K562 (cell line): Measurements from ENCODE around the gene NTRK1. TPM values are rescaled to one million over a fixed set of nuclear protein-coding genes. Genes with fewer than 3 reads are reported as not detected.

Experiments
- ATAC-seq: fragments of 200-7000 bp; cut with Tn5 transposase; 3 replicates; pipeline ENCODE4 v1.9.1; 2020; ENCODE audit warnings: moderate library complexity
- BruUV-seq: library from RNA; stranded (reverse); fragments of 400-500 nt; replicated peaks from 2 replicates; lab custom pipeline; 2021; lab: Mats Ljungman, UMichigan
- CTCF ChIA-PET: fragments of 300-600 bp; formaldehyde crosslinking; extraction: SDS; loops from one replicate; lab custom pipeline; 2021; ENCODE audit warnings: low intra/inter-chr PET ratio; lab: Yijun Ruan, JAX
- POLR2A ChIA-PET: fragments of 300-600, 350-650 bp; sonication (Branson Sonifier 250); formaldehyde crosslinking; extraction: SDS; loops from one replicate; lab custom pipeline; 2021; ENCODE audit warnings: antibody characterized with exemption, inconsistent platforms; lab: Yijun Ruan, JAX
- DNase-seq, 4 experiments: peaks; one replicate each; pipeline versions ENCODE4 v3.0.0 to v3.0.0-alpha.2; 2011 to 2018; ENCODE audit warnings: low spot score in 3 of 4, mixed read lengths in 3 of 4; ENCODE audit errors: extremely low read depth in 1 of 4
- FAIRE-seq: peaks from 2 replicates; lab custom pipeline; 2011; peaks lifted over from hg19 to GRCh38; lab: Jason Lieb, UNC
- H2AFZ ChIP-seq: 2 replicates; pipeline ENCODE4 v1.6.0; 2011; ENCODE audit warnings: low read depth, low read length, control low read depth, inconsistent platforms
- H3K27ac ChIP-seq: fragments of 200-600 bp; 3 replicates; pipeline ENCODE4 v1.8.0; 2011; ENCODE audit warnings: low read depth, mild to moderate bottlenecking, control low read depth, inconsistent platforms, low read length, moderate library complexity, mixed read lengths; ENCODE audit errors: extremely low read depth
- H3K27me3 ChIP-seq, 2 experiments: fragments of 300-600 bp in 1 of 2; 2 replicates in 1 of 2; 3 replicates in 1 of 2; pipeline versions ENCODE4 v1.6.0 to v1.8.0; 2011; ENCODE audit warnings: inconsistent platforms in 2 of 2, low read length in 2 of 2, mild to moderate bottlenecking in 1 of 2, mixed read lengths in 1 of 2, moderate library complexity in 1 of 2; ENCODE audit not compliant: control insufficient read depth in 2 of 2, insufficient read depth in 2 of 2
- H3K36me3 ChIP-seq: fragments of 300-600 bp; 3 replicates; pipeline ENCODE4 v1.8.0; 2011; ENCODE audit warnings: mild to moderate bottlenecking, low read length, inconsistent platforms; ENCODE audit not compliant: control insufficient read depth, insufficient read depth
- H3K4me1 ChIP-seq, 2 experiments: fragments of 200-600 bp in 1 of 2; replicated peaks in 1 of 2; 2 replicates in 1 of 2; 3 replicates in 1 of 2; pipeline versions ENCODE4 v1.5.1 to v1.8.0; 2011; ENCODE audit warnings: inconsistent platforms in 2 of 2, low read length in 2 of 2, mild to moderate bottlenecking in 1 of 2, mixed read lengths in 1 of 2, moderate library complexity in 1 of 2; ENCODE audit not compliant: control insufficient read depth in 2 of 2, insufficient read depth in 2 of 2
- H3K4me2 ChIP-seq: 2 replicates; pipeline ENCODE4 v1.6.1; 2011; ENCODE audit warnings: low read length, control low read depth, inconsistent platforms, mixed read lengths; ENCODE audit not compliant: insufficient read depth
- H3K4me3 ChIP-seq: fragments of 200-600 bp; sonication (generic), shearing (Covaris generic); 2 replicates; pipeline ENCODE4 v1.5.1; 2016; ENCODE audit warnings: control low read depth, inconsistent platforms
- H3K79me2 ChIP-seq: fragments of 200-600 bp; 3 replicates; pipeline ENCODE4 v1.8.0; 2011; ENCODE audit warnings: low read length, inconsistent platforms; ENCODE audit not compliant: control insufficient read depth, insufficient read depth
- H3K9ac ChIP-seq, 2 experiments: 2 replicates each; pipeline versions ENCODE4 v1.6.0 to v1.6.1; 2011; ENCODE audit warnings: low read depth in 2 of 2, low read length in 2 of 2, control low read depth in 1 of 2, inconsistent platforms in 1 of 2, mild to moderate bottlenecking in 1 of 2, mixed read lengths in 1 of 2; ENCODE audit not compliant: insufficient read depth in 1 of 2
- H3K9me1 ChIP-seq: one replicate; pipeline ENCODE4 v1.6.0; 2011; ENCODE audit warnings: inconsistent platforms, mild to moderate bottlenecking, low read length, moderate library complexity; ENCODE audit not compliant: control insufficient read depth, insufficient read depth
- H3K9me3 ChIP-seq: replicated peaks from 2 replicates; pipeline ENCODE4 v1.5.1; 2011; ENCODE audit warnings: low read depth, low read length, inconsistent platforms; ENCODE audit not compliant: control insufficient read depth, insufficient read depth
- H4K20me1 ChIP-seq: replicated peaks from 2 replicates; pipeline ENCODE4 v1.6.1; 2011; ENCODE audit warnings: low read length, inconsistent platforms, mixed read lengths; ENCODE audit not compliant: control insufficient read depth, insufficient read depth
- BRCA1 ChIP-seq, 2 experiments: fragments of 450-650 bp in 1 of 2; sonication (generic) in 1 of 2; formaldehyde crosslinking in 1 of 2; IDR thresholded peaks; 2 replicates each; pipeline versions ENCODE4 v1.5.0 to v1.6.1; 2017 to 2020; ENCODE audit warnings: mild to moderate bottlenecking in 1 of 2, missing genetic modification reagents in 1 of 2
- E2F4 ChIP-seq: sonication (generic); formaldehyde crosslinking; IDR thresholded peaks from 2 replicates; pipeline ENCODE4 v1.8.0; 2022; ENCODE audit warnings: mild to moderate bottlenecking, low read depth, missing genetic modification reagents
- HMBOX1 ChIP-seq: sonication (generic); IDR thresholded peaks from 2 replicates; pipeline ENCODE4 v1.6.1; 2016
- MCM2 ChIP-seq: fragments of 450-650 bp; IDR thresholded peaks from 2 replicates; pipeline ENCODE4 v1.6.1; 2017; ENCODE audit warnings: low read depth, mild to moderate bottlenecking
- ZBTB40 ChIP-seq, 2 experiments: fragments of 450-650 bp in 1 of 2; sonication (generic) in 1 of 2; formaldehyde crosslinking in 1 of 2; IDR thresholded peaks; 2 replicates each; pipeline versions ENCODE4 v1.7.1 to v1.9.0; 2016 to 2022; ENCODE audit warnings: inconsistent platforms in 1 of 2, mild to moderate bottlenecking in 1 of 2, missing genetic modification reagents in 1 of 2
- WGBS: fragments of 100-300 bp; shearing (Covaris generic); methylation state at CpG from one replicate; pipeline ENCODE4 v1.1.6; 2016; ENCODE audit warnings: low coverage, mixed read lengths; ENCODE audit not compliant: insufficient coverage; ENCODE audit errors: missing lambda C conversion rate; 5-methylcytosine and 5-hydroxymethylcytosine counted together
- in situ Hi-C: fragments of 300-500 bp; cut with MboI; formaldehyde crosslinking; loops from 4 replicates; pipeline ENCODE4 v1.15.0; 2018; ENCODE audit warnings: inconsistent platforms, mixed read lengths
- intact Hi-C: fragments of 100-400 bp; cut with micrococcal nuclease; formaldehyde crosslinking; loops from 2 replicates; pipeline ENCODE4 v1.14.2; 2022
- polyA plus RNA-seq, 8 experiments: library from polyadenylated mRNA; depleted of rRNA in 4 of 8; stranded (reverse) in 5 of 8; unstranded in 3 of 8; fragments of >200 nt; fragmentation: Nextera tagmentation in 2 of 8; fragmentation: Illumina TruSeq in 1 of 8; extraction: Ambion mirVana in 2 of 8; extraction: Trizol in 1 of 8; gene quantifications; 2 replicates each; pipeline versions ENCODE4 v1.2.1 to v1.2.3, GENCODE V29; 2011 to 2014; ENCODE audit warnings: inconsistent platforms in 1 of 8, missing spikeins in 1 of 8
- total RNA-seq, 7 experiments: library from RNA; depleted of rRNA in 6 of 7; stranded (reverse); fragments of >200 nt in 6 of 7; fragmentation: Illumina TruSeq in 2 of 7; extraction: Trizol in 2 of 7; gene quantifications; 2 replicates each; pipeline versions ENCODE4 v1.2.1 to v1.2.3, GENCODE V29; 2011 to 2021; ENCODE audit warnings: low replicate concordance in 1 of 7

The NTRK1 gene
- total and polyA plus RNA-seq, 9 of the 15 experiments (the other 6 are each of a cell fraction or from before 2014, with no cell fraction given) = 0.46 to 30.0 (median 7.9) TPM

DNA sequence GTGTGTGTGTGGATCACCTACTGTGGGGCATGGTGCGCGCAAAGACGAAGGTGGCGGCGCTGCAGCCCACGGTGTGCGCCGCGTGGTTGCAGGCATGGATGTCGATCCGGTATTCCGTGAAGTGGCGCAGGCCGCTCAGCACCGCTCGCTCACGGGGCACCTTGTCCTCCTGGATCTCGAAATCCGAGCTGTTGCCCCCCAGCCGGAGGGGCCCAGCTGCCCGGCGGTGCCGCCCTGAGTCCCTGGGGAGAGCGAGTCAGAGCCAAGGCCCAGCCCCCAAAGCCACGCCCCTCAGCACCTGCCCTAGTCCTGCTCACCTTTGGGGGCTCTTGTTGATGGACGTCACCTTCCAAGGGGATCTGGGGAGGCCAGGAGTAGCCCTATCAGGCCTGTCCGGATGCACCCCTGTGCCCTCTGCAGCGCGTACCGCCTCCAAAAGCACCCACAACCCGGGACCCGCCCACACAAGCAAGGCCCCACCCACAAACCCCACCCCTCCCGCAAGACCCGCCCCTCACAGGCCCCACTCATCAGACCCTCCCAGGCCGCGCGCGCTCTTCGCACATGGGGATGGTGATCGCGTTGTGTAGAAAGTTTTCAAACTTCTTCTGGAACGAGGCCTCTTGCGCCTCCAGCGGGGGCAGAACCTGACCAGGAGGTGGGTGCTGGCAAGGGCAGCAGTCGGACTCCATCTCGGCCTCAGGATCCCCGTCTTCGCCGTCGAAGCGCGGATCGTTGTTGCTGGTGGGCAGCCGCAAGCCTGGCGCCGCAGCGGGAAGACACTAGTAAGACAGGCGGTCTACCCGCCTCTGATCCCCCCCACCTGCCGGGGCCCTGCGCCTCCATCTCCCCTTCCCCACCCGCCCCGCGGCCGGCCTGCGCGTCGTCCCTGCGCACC lies 15.4 kb upstream of the NTRK1 start (continued):
- TF ChIP-seq HMBOX1 = no peak

- FAIRE-seq = no peak
- H3K79me2 ChIP-seq = no peaks in the 10 kb centered on the region
- no peaks in the 10 kb centered on the region for H4K20me1 ChIP-seq
- H3K36me3 ChIP-seq = no peaks in the 10 kb centered on the region
- in situ Hi-C loops (no loop called here), intact Hi-C loops (no loop called here)
- H3K9me1 ChIP-seq = no peaks in the 10 kb centered on the region
- no peak for DNase-seq
- H3K4me1 ChIP-seq = peaks cover 9 to 21% of the 10 kb centered on the region in 2 experiments; a peak in 4 of 5 replicates
- no peak for ATAC-seq
- H2AFZ ChIP-seq = no peak overlapping the region
- H3K27me3 ChIP-seq = 0 out of 5 replicates have a peak, but pooled peaks cover 0 to 13% of the 10 kb centered on the region in 2 experiments
- H3K4me2 ChIP-seq = no peak overlapping the region
- 31% methylated on average over 17 of the region's 18 CpGs for WGBS
- no peak overlapping the region for H3K27ac ChIP-seq
- H3K9ac ChIP-seq = no peak overlapping the region; a peak in 1 of 4 replicates
- ChIA-PET POLR2A (interaction anchor here (0.6 to 1.1 kb wide), 2 partner anchors 14 to 250 kb away, joined by 3 to 4 read pairs; no protein-coding TSS in a partner anchor), CTCF (interaction anchor here (0.6 kb wide), 1 partner anchor 22 kb away, joined by 3 read pairs; no protein-coding TSS in a partner anchor)
- no TSS peak for BruUV-seq
- no peaks in the 10 kb centered on the region for H3K9me3 ChIP-seq
- H3K4me3 ChIP-seq = no peak overlapping the region
- TF ChIP-seq ZBTB40 (IDR thresholded peaks at IDR 0.05) (no peak), ZBTB40 (CRISPR knock-in tag; IDR thresholded peaks at IDR 0.05) (no peak), MCM2 (no peak), BRCA1 (IDR thresholded peaks at IDR 0.05) (no peak), BRCA1 (CRISPR knock-in tag; IDR thresholded peaks at IDR 0.05) (no peak), E2F4 (CRISPR knock-in tag) (no peak)
Observed at GRCh38 chr1:156845953-156846545, 14.6 kb upstream of the NTRK1 start.
